ENCODE measurements around the gene TECTA.
"Not testable (repeated sequence)": the region's sequence is repeated elsewhere in the genome, so short reads cannot be mapped to it uniquely, and the experiment has no call there.

TECTA gene

DNA sequence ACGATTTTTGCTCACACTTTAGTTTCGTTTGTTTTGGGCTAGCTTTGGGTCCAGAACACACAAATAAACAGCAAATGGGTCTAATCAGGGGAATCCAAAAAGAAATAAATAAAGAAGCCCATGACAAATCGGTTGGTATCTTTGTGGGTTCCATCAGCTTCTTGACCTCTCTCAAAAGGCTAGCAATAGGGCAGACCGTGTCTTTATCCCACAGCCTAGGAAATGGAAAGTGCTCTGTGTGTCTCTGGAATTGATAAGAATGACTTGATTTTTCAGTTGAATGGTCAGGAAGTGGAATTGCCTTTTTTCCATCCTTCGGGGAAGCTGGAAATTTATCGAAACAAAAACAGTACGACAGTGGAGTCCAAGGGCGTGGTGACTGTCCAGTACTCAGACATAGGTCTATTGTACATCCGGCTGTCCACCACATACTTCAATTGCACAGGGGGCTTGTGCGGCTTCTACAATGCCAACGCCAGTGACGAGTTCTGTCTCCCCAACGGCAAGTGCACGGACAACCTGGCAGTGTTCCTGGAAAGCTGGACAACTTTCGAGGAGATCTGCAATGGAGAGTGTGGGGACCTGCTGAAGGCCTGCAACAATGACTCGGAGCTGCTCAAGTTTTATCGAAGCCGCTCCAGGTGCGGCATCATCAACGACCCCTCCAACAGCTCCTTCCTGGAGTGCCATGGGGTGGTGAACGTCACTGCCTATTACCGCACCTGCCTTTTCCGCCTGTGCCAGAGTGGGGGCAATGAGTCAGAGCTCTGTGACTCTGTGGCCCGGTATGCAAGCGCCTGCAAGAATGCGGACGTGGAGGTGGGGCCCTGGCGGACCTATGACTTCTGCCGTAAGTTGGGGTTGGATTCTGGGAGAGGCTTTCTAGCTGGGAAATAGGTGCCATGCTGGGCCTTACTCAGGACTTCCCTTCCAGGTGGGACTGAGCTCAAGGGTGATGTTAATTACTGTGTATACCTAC lies 28.6 kb downstream of the TECTA start:
- DNase-seq, result no peak

DNA sequence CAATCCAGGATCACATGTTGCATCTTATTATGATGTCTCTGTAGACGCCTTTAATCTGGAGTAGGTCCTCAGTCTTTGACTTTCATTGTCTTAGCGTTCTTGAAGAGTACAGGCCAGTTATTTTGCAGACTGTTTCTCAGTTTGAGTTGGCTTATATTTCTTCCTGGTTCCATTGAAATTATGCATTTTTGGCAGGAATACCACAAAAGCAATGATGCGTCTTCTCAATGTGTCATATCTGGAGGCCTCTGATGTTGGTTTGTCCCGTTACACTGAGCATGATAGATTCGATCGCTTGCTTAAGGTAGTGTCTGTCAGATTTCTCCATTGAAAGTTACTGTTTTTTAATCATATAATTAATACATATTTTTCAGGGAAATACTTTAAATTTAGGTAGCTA lies 30.6 kb downstream of the TECTA start:
- no peak for DNase-seq

- no peak for DNase-seq
Observed at GRCh38 chr11:121132211-121132976, 31.4 kb downstream of the TECTA start.

DNA sequence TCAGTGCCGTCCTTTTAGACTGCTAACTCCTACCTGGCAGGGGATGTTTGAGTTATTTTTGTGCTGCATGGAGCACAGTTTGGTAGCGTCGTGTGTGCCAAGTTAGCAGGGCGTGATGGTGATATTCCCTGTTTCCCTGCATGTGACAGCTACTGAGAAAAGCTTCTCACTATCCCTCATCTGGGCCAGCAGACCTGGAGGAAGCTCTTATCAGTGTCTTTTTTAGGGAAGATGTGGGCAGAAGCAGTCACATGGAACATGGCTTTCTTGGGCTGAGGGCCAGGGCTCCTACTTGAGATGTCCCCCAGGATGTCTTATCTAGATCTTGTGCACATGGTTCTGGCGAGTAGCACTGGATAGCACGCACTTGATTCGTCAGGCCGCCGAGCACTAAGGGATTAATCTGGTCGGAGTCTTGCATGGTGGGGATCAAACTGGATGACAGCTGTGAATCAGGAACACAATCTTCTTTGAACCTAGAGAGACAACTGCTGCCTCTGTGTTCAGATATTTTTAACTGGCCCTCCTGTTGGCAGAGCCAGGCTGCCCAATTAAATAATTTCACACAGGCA lies 33.8 kb downstream of the TECTA start:
- DNase-seq, result no peak

- no peak for DNase-seq
Observed at GRCh38 chr11:121137005-121137404, 36.0 kb downstream of the TECTA start.

DNA sequence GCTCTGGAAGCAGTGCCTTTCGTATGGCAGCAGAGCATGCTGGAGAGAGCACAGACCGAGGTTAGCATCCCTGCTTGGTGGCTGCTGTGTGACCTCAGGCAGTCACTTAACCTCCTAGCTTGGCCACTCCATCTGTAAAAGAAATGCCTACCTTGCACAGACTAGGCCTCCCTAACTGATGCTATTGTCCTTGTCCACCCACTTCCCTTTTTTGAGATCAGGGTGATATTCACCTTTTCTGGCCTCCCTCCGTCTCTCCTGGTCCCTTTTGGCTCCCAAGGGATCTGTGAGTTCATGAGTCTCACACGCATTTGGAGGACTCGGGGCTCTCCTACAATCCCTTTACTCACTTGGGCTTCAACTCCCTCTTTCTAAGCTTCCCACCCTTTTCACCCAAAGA lies 37.2 kb downstream of the TECTA start:
- no peak for DNase-seq

GRCh38 chr11:121140369-121140768 lies 39.3 kb downstream of the TECTA start:
- no peak for DNase-seq

GRCh38 chr11:121141066-121141465 lies 40.0 kb downstream of the TECTA start:
- DNase-seq, result no peak

DNA sequence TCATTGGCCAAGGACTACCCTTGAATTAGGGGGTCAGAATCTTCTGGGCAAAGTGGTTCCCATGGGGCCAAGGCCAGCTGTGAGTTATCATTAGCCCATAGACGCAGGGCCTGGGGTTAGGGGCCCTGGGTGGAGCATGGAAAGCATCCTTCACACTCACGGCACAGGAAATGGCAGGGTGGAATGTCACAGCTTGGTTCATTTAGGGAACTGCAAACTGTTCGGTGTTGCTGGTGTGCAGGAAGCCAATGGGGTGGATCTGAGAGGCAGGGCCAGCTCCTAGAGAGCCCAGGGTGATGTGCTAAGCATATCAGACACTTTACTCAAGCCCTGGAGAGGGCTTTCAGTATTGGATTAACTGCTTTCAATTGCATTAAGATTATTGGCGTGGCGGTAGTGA lies 42.9 kb downstream of the TECTA start:
- no peak for DNase-seq

DNA sequence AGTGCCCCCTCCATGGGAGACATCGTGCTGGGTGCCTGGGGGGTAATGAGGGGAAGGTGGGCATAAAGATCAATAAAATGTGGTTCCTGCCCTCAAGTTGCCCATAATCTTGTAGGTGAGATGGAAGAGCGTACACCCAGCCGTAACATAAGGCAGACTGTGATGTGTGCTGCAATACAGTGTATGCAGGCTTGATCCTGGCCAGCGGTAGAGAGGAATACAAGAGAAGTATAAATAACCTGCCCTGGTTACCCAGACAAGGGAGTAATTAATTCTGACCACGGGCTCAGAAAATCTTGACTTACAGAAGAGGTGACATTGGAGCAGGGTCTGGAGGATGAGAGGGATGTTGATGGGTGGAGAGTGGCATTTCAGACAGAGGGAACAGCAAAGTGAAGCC lies 43.7 kb downstream of the TECTA start:
- no peak for DNase-seq

DNA sequence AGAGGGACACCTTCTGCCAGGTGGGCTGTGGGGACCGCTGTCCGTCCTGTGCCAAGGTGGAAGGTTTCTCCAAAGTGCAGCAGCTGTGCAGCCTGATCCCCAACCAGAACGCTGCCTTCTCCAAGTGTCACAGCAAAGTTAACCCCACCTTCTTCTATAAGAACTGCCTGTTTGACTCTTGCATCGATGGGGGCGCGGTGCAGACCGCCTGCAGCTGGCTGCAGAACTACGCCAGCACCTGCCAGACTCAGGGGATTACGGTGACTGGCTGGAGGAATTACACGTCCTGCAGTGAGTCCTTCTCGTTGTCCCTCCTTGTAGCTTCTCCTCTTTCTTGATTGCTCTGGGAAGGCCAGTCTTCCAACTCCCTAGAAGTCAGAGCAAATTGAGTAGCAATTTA lies 44.8 kb downstream of the TECTA start:
- DNase-seq, result no peak

- DNase-seq, result no peak
Observed at GRCh38 chr11:121149116-121149515, 48.1 kb downstream of the TECTA start.

DNA sequence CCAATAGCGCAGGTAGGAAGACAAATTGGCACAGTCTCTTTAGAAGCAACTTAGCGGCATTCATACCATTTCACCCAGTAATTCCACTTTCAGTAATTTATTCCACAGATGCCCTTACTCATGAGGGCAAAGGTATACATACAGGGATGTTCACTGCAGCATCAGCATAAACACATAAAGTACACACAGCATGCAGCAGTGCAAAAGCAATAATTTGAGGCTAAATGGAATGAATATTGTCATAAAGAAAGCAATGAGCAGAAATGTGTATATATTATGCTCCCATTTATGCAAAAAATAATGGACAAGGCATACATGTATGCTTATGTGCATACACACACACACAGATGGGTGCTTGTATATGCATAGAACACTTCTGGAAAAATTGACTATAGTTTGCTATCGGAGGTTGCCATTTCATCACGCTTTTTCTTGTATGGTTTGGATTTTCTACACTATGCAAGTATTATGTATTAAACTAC lies 50.2 kb downstream of the TECTA start:
- no peak for DNase-seq

DNA sequence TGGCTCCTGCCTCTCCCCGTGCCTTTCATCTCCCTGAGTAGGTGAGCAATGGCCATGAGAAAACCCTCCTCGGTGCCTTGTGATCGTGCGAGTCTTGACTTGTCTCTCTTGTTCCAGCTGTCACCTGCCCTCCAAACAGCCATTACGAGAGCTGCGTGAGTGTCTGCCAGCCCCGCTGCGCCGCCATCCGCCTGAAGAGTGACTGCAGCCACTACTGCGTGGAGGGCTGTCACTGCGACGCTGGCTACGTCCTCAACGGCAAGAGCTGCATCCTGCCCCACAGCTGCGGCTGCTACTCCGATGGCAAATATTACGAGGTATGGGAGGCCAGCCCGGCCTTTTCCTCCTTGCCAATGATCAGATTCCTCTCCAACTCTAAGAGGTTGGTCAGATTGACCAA lies 51.7 kb downstream of the TECTA start:
- DNase-seq, result no peak

DNA sequence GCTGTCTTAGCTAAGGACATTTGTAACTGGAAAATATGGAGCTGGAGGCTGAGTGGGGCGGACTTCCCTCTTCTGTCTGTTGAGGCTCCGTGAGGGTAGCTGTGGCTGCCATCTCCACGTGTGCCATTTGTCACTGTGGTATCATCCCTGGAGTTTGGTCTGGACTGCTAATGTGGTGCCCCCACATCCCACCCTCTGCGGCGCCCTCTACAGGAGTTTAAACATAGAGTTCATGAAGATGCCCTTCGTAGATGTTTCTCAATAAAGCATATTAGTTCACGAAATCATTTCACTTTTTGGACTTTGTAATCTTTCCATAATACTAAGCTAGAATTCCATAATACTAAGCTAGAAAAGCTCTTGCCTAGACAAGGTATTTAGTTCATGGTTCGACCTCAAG lies 52.4 kb downstream of the TECTA start:
- DNase-seq, result no peak

GRCh38 chr11:121154486-121155314 lies 53.7 kb downstream of the TECTA start:
- no peak for DNase-seq

DNA sequence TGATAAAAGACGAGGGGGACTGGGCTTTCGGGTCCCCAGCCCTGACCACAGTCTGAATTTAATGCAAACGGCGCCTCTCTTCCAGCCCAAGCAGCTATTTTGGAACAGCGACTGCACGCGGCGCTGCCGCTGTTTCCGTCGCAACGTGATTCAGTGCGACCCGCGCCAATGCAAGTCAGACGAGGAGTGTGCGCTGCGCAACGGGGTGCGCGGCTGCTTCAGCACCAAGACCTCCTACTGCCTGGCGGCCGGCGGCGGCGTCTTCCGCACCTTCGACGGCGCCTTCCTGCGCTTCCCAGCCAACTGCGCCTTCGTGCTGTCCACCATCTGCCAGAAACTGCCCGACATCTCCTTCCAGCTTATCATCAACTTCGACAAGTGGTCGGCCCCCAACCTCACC lies 56.7 kb downstream of the TECTA start:
- no peak for DNase-seq

- no peak for DNase-seq
Observed at GRCh38 chr11:121159741-121160140, 58.7 kb downstream of the TECTA start.

DNA sequence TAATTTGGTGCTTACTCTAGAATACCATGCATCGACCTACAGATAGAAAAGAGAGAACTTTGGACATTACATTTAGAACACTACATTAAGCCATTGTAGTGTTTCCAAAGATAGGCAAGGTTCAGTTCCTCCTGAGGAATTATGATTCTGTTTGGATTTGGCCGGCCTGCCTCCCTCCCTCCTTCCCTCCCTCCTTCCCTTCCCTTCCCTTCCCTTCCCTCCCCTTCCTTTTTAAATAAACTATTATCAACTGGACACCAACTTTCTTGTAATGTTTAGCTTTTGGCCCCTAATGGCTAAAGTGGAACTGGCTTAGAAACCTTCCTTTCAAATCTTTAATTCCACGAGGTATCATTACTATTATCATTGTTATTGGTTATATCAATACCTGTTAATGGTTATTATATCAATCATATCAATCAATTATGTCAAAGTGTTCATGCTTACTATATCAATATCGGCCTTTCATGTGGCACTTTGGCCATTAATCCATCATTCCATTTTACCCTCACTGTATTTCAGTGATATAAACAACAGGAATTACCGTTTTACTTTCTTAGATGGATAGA lies 60.4 kb downstream of the TECTA start:
- DNase-seq, result no peak

GRCh38 chr11:121163658-121164308 lies 62.7 kb downstream of the TECTA start:
- DNase-seq, result no peak

- DNase-seq, result not testable (repeated sequence)
Observed at GRCh38 chr11:121177629-121178028, 76.6 kb downstream of the TECTA start.

- no peak for DNase-seq
Observed at GRCh38 chr11:121179306-121179705, 78.3 kb downstream of the TECTA start.

Measured in EL (cell line).